Right lobe of liver (tissue), 6 donors: ENCODE data around the gene SERPIND1. TPM values are rescaled to one million over a fixed set of nuclear protein-coding genes. Genes with fewer than 3 reads are reported as not detected.

ENCODE experiments used
- ATAC-seq, 4 donors: fragments of 200-7000 bp; cut with Tn5 transposase; one replicate each; pipeline ENCODE4 v1.9.1; 2020; ENCODE audit warnings: mild to moderate bottlenecking in 4 of 4, moderate library complexity in 4 of 4
- DNase-seq, 3 donors: peaks; one replicate each; pipeline ENCODE4 v3.0.0-alpha.2; 2020
- H3K27ac ChIP-seq, 3 donors: fragments of 200-600 bp; one replicate each; pipeline ENCODE4 v1.8.0; 2022
- H3K27me3 ChIP-seq, 2 donors: fragments of 200-600 bp; one replicate each; pipeline ENCODE4 v1.8.0; 2022
- H3K36me3 ChIP-seq, 4 donors: fragments of 200-600 bp; sonication (generic) in 1 of 4; one replicate each; pipeline versions ENCODE4 v1.5.1 to v1.8.0; 2017 to 2022; ENCODE audit warnings: control low read depth in 1 of 4
- H3K4me1 ChIP-seq, 4 donors: fragments of 200-600 bp; sonication (generic) in 1 of 4; one replicate each; pipeline versions ENCODE4 v1.5.1 to v1.8.0; 2017 to 2022; ENCODE audit warnings: control low read depth in 1 of 4
- H3K4me3 ChIP-seq, 3 donors: fragments of 200-600 bp; one replicate each; pipeline ENCODE4 v1.8.0; 2022
- H3K9me3 ChIP-seq, 4 donors: fragments of 200-600 bp; sonication (generic) in 1 of 4; one replicate each; pipeline versions ENCODE4 v1.5.1 to v1.8.0; 2017 to 2022; ENCODE audit warnings: control low read depth in 1 of 4
- POLR2A ChIP-seq: fragments of 450-650 bp; IDR thresholded peaks from one replicate; pipeline ENCODE4 v1.6.1; 2017; ENCODE audit warnings: antibody characterized with exemption, mild to moderate bottlenecking
- WGBS: methylation state at CpG from one replicate; pipeline ENCODE4 v1.1.6; 2018; ENCODE audit warnings: low coverage, low lambda C conversion rate; ENCODE audit not compliant: insufficient coverage; ENCODE audit errors: missing lambda C conversion rate; 5-methylcytosine and 5-hydroxymethylcytosine counted together
- intact Hi-C, 2 donors: fragments of 100-400 bp; cut with DNase I; formaldehyde crosslinking; loops; one replicate each; pipeline versions ENCODE4 v1.11.2 to v1.14.1; 2022
- total RNA-seq, 6 experiments: library from RNA; depleted of rRNA in 2 of 6; stranded (reverse); fragments of >200 nt in 2 of 6; fragmentation: NEBNext Ultra II Directional in 3 of 6; extraction: Animal tissue kit (Norgen Biotek cat#: 25700) in 3 of 6; gene quantifications; one replicate each; pipeline versions ENCODE4 v1.1.0 to v1.2.4, GENCODE V29; 2016 to 2023
- TF ChIP-seq, protein P1 (sequence below), 4 donors: fragments of 200-600 bp in 3 of 4; fragments of 450-650 bp in 1 of 4; IDR thresholded peaks; one replicate each; pipeline versions ENCODE4 v1.5.1 to v1.8.0; 2016 to 2022; ENCODE audit warnings: antibody characterized with exemption in 4 of 4, mild to moderate bottlenecking in 2 of 4
- donor health status: DM: no; HTN: yes; CAD: no.
- donor health status: DM: no; HTN: no; CAD: no.
- donor health status: DM: no; HTN: no; CAD: no.
- donor health status: DM: no; HTN: yes; CAD: no.
- donor health status: DM: no; HTN: yes; CAD: no.

The SERPIND1 gene
- total RNA-seq, 6 experiments from 2014 or later: 49.7 to 615 (median 331) TPM

DNA sequence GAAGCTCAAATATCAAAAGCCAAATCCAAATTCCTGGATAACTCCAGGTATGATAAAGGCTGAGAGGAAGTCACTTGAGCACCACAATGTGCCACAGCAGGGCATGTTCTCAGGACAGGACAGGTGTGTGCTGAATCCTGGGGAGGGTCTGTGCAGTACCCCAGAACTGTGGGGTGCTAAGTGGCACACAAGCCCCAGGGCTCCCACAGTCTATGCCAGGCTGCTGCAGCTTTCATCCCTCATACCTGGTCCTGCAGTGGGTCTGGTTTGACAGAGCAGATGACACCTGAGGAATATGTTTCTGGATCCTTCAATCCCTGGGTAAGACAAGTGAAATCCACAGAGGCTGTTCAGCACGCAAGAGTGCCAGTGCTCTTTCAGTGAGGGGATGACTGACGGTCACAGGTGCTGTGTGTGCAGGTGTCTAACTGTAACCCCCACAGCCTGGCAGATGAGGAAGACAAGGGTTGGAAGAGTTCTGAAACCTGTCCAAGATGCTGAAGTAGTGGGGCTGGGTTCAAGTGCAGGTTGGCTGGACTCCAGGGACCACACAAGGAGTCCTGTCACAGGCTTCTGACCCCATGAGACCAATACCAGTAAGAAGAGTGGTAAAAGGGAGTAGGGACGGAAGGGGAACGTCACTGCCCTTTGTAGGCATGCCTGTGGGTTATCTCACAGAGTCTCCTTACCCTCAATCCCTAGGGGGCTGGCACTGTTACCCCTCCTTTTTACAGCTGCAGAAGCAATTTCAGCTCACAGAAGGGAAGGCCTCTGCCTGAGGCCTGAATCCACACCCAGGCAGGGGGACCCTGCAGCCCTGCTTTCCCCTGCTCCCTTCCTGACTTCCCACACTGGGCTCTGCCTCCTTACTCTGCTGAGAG lies 14.1 kb downstream of the SERPIND1 start:
- no peak for TF ChIP-seq POLR2A
- TF ChIP-seq, protein P1, sequence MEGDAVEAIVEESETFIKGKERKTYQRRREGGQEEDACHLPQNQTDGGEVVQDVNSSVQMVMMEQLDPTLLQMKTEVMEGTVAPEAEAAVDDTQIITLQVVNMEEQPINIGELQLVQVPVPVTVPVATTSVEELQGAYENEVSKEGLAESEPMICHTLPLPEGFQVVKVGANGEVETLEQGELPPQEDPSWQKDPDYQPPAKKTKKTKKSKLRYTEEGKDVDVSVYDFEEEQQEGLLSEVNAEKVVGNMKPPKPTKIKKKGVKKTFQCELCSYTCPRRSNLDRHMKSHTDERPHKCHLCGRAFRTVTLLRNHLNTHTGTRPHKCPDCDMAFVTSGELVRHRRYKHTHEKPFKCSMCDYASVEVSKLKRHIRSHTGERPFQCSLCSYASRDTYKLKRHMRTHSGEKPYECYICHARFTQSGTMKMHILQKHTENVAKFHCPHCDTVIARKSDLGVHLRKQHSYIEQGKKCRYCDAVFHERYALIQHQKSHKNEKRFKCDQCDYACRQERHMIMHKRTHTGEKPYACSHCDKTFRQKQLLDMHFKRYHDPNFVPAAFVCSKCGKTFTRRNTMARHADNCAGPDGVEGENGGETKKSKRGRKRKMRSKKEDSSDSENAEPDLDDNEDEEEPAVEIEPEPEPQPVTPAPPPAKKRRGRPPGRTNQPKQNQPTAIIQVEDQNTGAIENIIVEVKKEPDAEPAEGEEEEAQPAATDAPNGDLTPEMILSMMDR (IDR thresholded peaks at IDR 0.05): no peak
- DNase-seq (no peak), ATAC-seq (no peak)
- Histone ChIP-seq H3K27ac (peak overlapping the region in 2 of 3 donors; percentile 39 to 93), H3K4me1 (peaks cover 0 to 88% (median 37%) of the 10 kb centered on the region in 4 donors), H3K27me3 (no peaks in the 10 kb centered on the region), H3K36me3 (peaks cover 0 to 52% (median 11%) of the 10 kb centered on the region in 4 donors), H3K4me3 (no peak overlapping the region), H3K9me3 (no peaks in the 10 kb centered on the region)
- 100% methylated on average over 1 of the region's 4 CpGs for WGBS
- intact Hi-C loops: no loop called here

DNA sequence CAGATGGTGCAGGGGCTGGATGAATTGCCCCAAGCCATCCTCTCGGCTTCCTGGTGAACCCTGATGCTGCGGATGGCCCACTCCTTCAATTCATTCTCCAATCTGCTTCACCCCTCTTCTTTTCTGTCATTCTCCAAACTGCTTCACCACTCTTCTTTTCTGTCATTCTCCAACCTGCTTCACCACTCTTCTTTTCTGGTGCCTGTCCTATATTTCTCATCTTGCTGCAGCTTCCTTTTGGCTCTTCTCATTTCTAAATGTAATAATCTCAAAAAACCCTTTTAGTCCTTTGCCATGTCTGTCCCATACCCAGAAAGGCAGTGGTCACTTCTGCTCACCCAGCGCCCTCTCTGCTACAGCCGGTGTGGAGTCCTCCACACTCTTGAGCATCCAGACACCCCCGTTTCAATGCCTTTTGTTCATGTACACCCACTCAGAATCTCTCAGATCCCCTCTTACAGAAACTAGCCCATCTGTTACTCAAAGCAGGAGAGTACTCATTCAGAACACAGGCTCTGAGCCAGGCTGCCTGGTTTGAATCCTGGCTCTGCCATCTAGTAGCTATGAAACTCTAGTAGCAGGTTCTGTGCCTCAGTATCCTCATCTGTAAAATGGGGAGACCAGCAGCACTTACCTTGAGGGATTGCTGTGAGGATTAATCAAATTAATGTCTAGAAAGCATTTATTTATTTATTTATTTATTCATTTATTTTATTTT lies 14.9 kb downstream of the SERPIND1 start:
- DNase-seq (no peak), ATAC-seq (no peak)
- Histone ChIP-seq H3K27ac (peak overlapping the region in 2 of 3 donors; percentile 77 to 93), H3K36me3 (peaks cover 0 to 44% (median 10%) of the 10 kb centered on the region in 4 donors), H3K4me3 (no peak overlapping the region), H3K27me3 (no peaks in the 10 kb centered on the region), H3K4me1 (peaks cover 0 to 80% (median 36%) of the 10 kb centered on the region in 4 donors), H3K9me3 (no peaks in the 10 kb centered on the region)
- TF ChIP-seq POLR2A: no peak
- TF ChIP-seq, protein P1 (IDR thresholded peaks at IDR 0.05): no peak
- WGBS: 82% methylated on average over 3 of the region's 5 CpGs
- intact Hi-C loops: no loop called here

DNA sequence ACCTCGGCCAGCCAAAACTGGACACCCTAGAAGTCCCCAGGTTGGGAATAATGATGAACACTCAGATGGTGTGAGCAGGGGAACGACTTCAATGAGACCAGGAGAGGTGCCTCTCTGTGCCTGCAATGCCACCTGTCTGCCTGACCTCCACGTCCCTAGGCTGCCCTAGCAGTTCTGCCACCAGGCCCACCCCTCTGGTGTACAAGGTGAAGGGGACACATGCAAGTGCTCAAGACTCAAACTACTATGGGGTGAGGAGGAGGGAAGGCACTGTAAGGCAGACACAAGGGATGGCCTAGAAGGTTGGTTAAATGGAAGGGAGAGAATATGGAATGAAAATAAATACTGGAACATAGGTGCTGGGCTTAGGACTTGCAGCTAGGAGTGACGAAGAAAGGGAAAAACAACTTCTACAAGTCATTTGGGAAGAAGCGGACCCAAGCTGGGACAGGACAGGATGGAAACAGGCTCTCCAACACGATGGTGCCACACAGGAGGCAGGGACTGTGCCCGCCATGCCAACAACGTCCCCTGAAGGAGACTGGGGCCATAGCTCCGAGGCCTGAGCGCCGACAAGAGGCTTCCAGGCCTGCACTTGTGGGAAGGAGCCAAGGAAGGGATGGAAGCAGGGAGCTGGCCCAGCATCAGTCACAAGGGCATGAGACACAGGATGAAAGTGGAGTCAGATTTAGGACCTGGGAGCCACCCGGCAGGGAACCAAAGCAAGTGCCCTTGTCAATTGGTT lies 18.5 kb downstream of the SERPIND1 start:
- DNase-seq (no peak), ATAC-seq (no peak)
- 91% methylated on average over 10 of the region's 12 CpGs for WGBS
- no peak for TF ChIP-seq POLR2A
- TF ChIP-seq, protein P1 (IDR thresholded peaks at IDR 0.05): no peak
- no peaks in the 10 kb centered on the region for H3K9me3 ChIP-seq
- no peaks in the 10 kb centered on the region for H3K27me3 ChIP-seq
- H3K4me3 ChIP-seq: no peak overlapping the region
- intact Hi-C loops: loop anchor here (10.0 kb wide), 2 partner anchors 82 to 92 kb away; no protein-coding TSS in a partner anchor
- H3K36me3 ChIP-seq: peaks cover 0 to 32% (median 9%) of the 10 kb centered on the region in 4 donors
- H3K27ac ChIP-seq: peak overlapping the region in 1 of 3 donors; percentile 93
- H3K4me1 ChIP-seq: peaks cover 0 to 53% (median 20%) of the 10 kb centered on the region in 4 donors
